K562 (cell line): ENCODE results near the gene SLC39A3. TPM values are rescaled to one million over a fixed set of nuclear protein-coding genes. Genes with fewer than 3 reads are reported as not detected.

Experiments used
- CREB1 ChIP-seq, 2 experiments: sonication (generic) in 1 of 2; formaldehyde crosslinking in 1 of 2; IDR thresholded peaks; 2 replicates each; pipeline versions ENCODE4 v1.6.1 to v1.8.0; 2012 to 2022; ENCODE audit warnings: inconsistent platforms in 1 of 2, mild to moderate bottlenecking in 1 of 2, missing genetic modification reagents in 1 of 2, moderate library complexity in 1 of 2
- CREB3L1 ChIP-seq: fragments of 450-650 bp; IDR thresholded peaks from 2 replicates; pipeline ENCODE4 v1.6.1; 2014; ENCODE audit warnings: low read depth, mild to moderate bottlenecking, moderate library complexity, borderline replicate concordance
- DDX20 ChIP-seq: fragments of 450-650 bp; IDR thresholded peaks from 2 replicates; pipeline ENCODE4 v1.6.1; 2016; ENCODE audit warnings: missing genetic modification characterization, low read depth, mild to moderate bottlenecking, missing compliant biosample characterization, moderate library complexity
- ESRRA ChIP-seq: fragments of 450-650 bp; IDR thresholded peaks from 2 replicates; pipeline ENCODE4 v1.6.1; 2014; ENCODE audit warnings: low read depth, mild to moderate bottlenecking, moderate library complexity, borderline replicate concordance
- HDAC2 ChIP-seq: fragments of 450-650 bp; IDR thresholded peaks from 2 replicates; pipeline ENCODE4 v1.6.1; 2016; ENCODE audit warnings: mild to moderate bottlenecking
- MECOM ChIP-seq: fragments of 250-450 bp; sonication (Bioruptor Pico); IDR thresholded peaks from 2 replicates; pipeline ENCODE4 v1.8.0; 2022; ENCODE audit warnings: inconsistent platforms
- MYNN ChIP-seq, 2 experiments: sonication (generic); formaldehyde crosslinking in 1 of 2; IDR thresholded peaks; 2 replicates each; pipeline versions ENCODE4 v1.5.0 to v1.6.1; 2016 to 2020; ENCODE audit warnings: antibody characterized with exemption in 1 of 2, missing genetic modification reagents in 1 of 2
- NCOA4 ChIP-seq: fragments of 450-650 bp; IDR thresholded peaks from 2 replicates; pipeline ENCODE4 v1.6.1; 2018; ENCODE audit warnings: mild to moderate bottlenecking; ENCODE audit not compliant: partially characterized antibody
- NEUROD1 ChIP-seq: fragments of 150-350 bp; IDR thresholded peaks from 2 replicates; pipeline ENCODE4 v1.6.1; 2014; ENCODE audit warnings: borderline replicate concordance, low read length, low read depth; ENCODE audit not compliant: partially characterized antibody
- NFE2 ChIP-seq: IDR thresholded peaks from 2 replicates; pipeline ENCODE4 v1.6.1; 2014; ENCODE audit warnings: antibody characterized with exemption, low read depth
- NFRKB ChIP-seq: fragments of 450-650 bp; IDR thresholded peaks from 2 replicates; pipeline ENCODE4 v1.6.1; 2016; ENCODE audit warnings: low read depth
- POU5F1 ChIP-seq: fragments of 150-350 bp; IDR thresholded peaks from 2 replicates; pipeline ENCODE4 v1.6.1; 2014; ENCODE audit warnings: borderline replicate concordance, low read length, low read depth, mild to moderate bottlenecking; ENCODE audit not compliant: partially characterized antibody
- RB1 ChIP-seq: fragments of 450-650 bp; IDR thresholded peaks from 2 replicates; pipeline ENCODE4 v1.6.1; 2017; ENCODE audit warnings: low read depth, mild to moderate bottlenecking
- SRSF1 ChIP-seq: fragments of 200-400 bp; formaldehyde crosslinking; IDR thresholded peaks from 2 replicates; pipeline ENCODE4 v1.6.1; 2017; ENCODE audit warnings: mild to moderate bottlenecking, low read depth, low read length, moderate library complexity
- STAT5A ChIP-seq: IDR thresholded peaks from 2 replicates; pipeline ENCODE4 v1.6.1; 2012; ENCODE audit warnings: low read length, inconsistent platforms, borderline replicate concordance
- ZNF143 ChIP-seq: sonication (generic); formaldehyde crosslinking; IDR thresholded peaks from 2 replicates; pipeline ENCODE4 v1.9.0; 2022; ENCODE audit warnings: mild to moderate bottlenecking, missing genetic modification reagents
- polyA plus RNA-seq, 8 experiments: library from polyadenylated mRNA; depleted of rRNA in 4 of 8; stranded (reverse) in 5 of 8; unstranded in 3 of 8; fragments of >200 nt; fragmentation: Nextera tagmentation in 2 of 8; fragmentation: Illumina TruSeq in 1 of 8; extraction: Ambion mirVana in 2 of 8; extraction: Trizol in 1 of 8; gene quantifications; 2 replicates each; pipeline versions ENCODE4 v1.2.1 to v1.2.3, GENCODE V29; 2011 to 2014; ENCODE audit warnings: inconsistent platforms in 1 of 8, missing spikeins in 1 of 8
- total RNA-seq, 7 experiments: library from RNA; depleted of rRNA in 6 of 7; stranded (reverse); fragments of >200 nt in 6 of 7; fragmentation: Illumina TruSeq in 2 of 7; extraction: Trizol in 2 of 7; gene quantifications; 2 replicates each; pipeline versions ENCODE4 v1.2.1 to v1.2.3, GENCODE V29; 2011 to 2021; ENCODE audit warnings: low replicate concordance in 1 of 7
- TF ChIP-seq, protein P1 (sequence below): fragments of 450-650 bp; formaldehyde crosslinking; IDR thresholded peaks from 2 replicates; pipeline ENCODE4 v1.4.0; 2020; ENCODE audit warnings: mild to moderate bottlenecking, moderate library complexity
- TF ChIP-seq, protein P2 (sequence below), 3 experiments: IDR thresholded peaks in 2 of 3; conservative IDR thresholded peaks in 1 of 3; 2 replicates each; pipeline ENCODE4 v1.5.1; 2011 to 2012; ENCODE audit warnings: low read length in 3 of 3, mild to moderate bottlenecking in 3 of 3, control low read depth in 2 of 3, improper control_type of control experiment in 1 of 3, inconsistent platforms in 1 of 3, low read depth in 1 of 3, mixed read lengths in 1 of 3, moderate library complexity in 1 of 3; ENCODE audit not compliant: insufficient read depth in 2 of 3
- TF ChIP-seq, protein P3 (sequence below): sonication (generic); formaldehyde crosslinking; IDR thresholded peaks from 2 replicates; pipeline ENCODE4 v1.8.0; 2022; ENCODE audit warnings: missing genetic modification reagents, mild to moderate bottlenecking, moderate library complexity, borderline replicate concordance
- TF ChIP-seq, protein P4 (sequence below): fragments of 250-450 bp; sonication (Bioruptor Pico); IDR thresholded peaks from 2 replicates; pipeline ENCODE4 v1.8.0; 2021; ENCODE audit warnings: borderline replicate concordance, mild to moderate bottlenecking, moderate library complexity; ENCODE audit not compliant: poor library complexity, severe bottlenecking

SLC39A3 gene
- total and polyA plus RNA-seq, 9 of the 15 experiments (the other 6 are each of a cell fraction or from before 2014, with no cell fraction given), result 2.3 to 215 (median 127) TPM

GRCh38 chr19:2782936-2783780 lies 43.3 kb upstream of the SLC39A3 start, which contains the start of gene SGTA (continued):
- TF ChIP-seq CREB3L1, result peak; percentile 96
- no peak for TF ChIP-seq NCOA4
- TF ChIP-seq, protein P1, sequence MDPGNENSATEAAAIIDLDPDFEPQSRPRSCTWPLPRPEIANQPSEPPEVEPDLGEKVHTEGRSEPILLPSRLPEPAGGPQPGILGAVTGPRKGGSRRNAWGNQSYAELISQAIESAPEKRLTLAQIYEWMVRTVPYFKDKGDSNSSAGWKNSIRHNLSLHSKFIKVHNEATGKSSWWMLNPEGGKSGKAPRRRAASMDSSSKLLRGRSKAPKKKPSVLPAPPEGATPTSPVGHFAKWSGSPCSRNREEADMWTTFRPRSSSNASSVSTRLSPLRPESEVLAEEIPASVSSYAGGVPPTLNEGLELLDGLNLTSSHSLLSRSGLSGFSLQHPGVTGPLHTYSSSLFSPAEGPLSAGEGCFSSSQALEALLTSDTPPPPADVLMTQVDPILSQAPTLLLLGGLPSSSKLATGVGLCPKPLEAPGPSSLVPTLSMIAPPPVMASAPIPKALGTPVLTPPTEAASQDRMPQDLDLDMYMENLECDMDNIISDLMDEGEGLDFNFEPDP, result no peak
- peak; percentile 69 for TF ChIP-seq NFRKB
- TF ChIP-seq CREB1 (IDR thresholded peaks at IDR 0.05), result peak; percentile 98
- peak; percentile 98 for TF ChIP-seq CREB1 (CRISPR knock-in tag; IDR thresholded peaks at IDR 0.05)
- TF ChIP-seq POU5F1, result peak; percentile 16
- TF ChIP-seq ZNF143 (CRISPR knock-in tag), result peak; percentile 68; the same call in 1 of the 2 replicates
- TF ChIP-seq, protein P2, sequence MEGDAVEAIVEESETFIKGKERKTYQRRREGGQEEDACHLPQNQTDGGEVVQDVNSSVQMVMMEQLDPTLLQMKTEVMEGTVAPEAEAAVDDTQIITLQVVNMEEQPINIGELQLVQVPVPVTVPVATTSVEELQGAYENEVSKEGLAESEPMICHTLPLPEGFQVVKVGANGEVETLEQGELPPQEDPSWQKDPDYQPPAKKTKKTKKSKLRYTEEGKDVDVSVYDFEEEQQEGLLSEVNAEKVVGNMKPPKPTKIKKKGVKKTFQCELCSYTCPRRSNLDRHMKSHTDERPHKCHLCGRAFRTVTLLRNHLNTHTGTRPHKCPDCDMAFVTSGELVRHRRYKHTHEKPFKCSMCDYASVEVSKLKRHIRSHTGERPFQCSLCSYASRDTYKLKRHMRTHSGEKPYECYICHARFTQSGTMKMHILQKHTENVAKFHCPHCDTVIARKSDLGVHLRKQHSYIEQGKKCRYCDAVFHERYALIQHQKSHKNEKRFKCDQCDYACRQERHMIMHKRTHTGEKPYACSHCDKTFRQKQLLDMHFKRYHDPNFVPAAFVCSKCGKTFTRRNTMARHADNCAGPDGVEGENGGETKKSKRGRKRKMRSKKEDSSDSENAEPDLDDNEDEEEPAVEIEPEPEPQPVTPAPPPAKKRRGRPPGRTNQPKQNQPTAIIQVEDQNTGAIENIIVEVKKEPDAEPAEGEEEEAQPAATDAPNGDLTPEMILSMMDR (IDR thresholded peaks at IDR 0.05 in 2 of 3, conservative IDR thresholded peaks at IDR 0.05 in 1 of 3; ENCODE audit: insufficient read depth in 2 of 3, low read depth in 1 of 3, low read length in 3 of 3), result peak; percentile 57 to 60 (median 60)
- TF ChIP-seq NFE2, result no peak; the same call in 1 of the 2 replicates
- peak; percentile 76; the same call in 1 of the 2 replicates for TF ChIP-seq HDAC2
- TF ChIP-seq, protein P3, sequence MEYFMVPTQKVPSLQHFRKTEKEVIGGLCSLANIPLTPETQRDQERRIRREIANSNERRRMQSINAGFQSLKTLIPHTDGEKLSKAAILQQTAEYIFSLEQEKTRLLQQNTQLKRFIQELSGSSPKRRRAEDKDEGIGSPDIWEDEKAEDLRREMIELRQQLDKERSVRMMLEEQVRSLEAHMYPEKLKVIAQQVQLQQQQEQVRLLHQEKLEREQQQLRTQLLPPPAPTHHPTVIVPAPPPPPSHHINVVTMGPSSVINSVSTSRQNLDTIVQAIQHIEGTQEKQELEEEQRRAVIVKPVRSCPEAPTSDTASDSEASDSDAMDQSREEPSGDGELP (CRISPR knock-in tag), result peak; percentile 99
- peak; percentile 74; the same call in 1 of the 2 replicates for TF ChIP-seq MECOM (CRISPR knock-in tag)
- no peak for TF ChIP-seq DDX20 (tag)
- TF ChIP-seq STAT5A, result no peak
- peak; percentile 77 for TF ChIP-seq RB1
- no peak for TF ChIP-seq SRSF1
- TF ChIP-seq ESRRA, result peak; percentile 93
- TF ChIP-seq, protein P4, sequence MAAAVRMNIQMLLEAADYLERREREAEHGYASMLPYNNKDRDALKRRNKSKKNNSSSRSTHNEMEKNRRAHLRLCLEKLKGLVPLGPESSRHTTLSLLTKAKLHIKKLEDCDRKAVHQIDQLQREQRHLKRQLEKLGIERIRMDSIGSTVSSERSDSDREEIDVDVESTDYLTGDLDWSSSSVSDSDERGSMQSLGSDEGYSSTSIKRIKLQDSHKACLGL, result peak; percentile 95
- peak; percentile 78 for TF ChIP-seq NEUROD1
- no peak for TF ChIP-seq MYNN (IDR thresholded peaks at IDR 0.05)
- no peak for TF ChIP-seq MYNN (CRISPR knock-in tag; IDR thresholded peaks at IDR 0.05)
